Activated CD8-positive, alpha-beta memory T cell treated with anti-CD3 and anti-CD28 coated beads, Interleukin-2, amount 50 U/mL, for 1 hour (primary cell): ENCODE measurements around the gene PIM1.
"Not testable (repeated sequence)": the region's sequence is repeated elsewhere in the genome, so short reads cannot be mapped to it uniquely, and the experiment has no call there.

Experiments
- DNase-seq: peaks from one replicate; pipeline ENCODE4 v3.0.0-alpha.2; 2020; ENCODE audit errors: extremely low read depth

PIM1 gene

GRCh38 chr6:37171201-37171969 is 1.4 kb downstream of the PIM1 start:
- no peak for DNase-seq

DNA sequence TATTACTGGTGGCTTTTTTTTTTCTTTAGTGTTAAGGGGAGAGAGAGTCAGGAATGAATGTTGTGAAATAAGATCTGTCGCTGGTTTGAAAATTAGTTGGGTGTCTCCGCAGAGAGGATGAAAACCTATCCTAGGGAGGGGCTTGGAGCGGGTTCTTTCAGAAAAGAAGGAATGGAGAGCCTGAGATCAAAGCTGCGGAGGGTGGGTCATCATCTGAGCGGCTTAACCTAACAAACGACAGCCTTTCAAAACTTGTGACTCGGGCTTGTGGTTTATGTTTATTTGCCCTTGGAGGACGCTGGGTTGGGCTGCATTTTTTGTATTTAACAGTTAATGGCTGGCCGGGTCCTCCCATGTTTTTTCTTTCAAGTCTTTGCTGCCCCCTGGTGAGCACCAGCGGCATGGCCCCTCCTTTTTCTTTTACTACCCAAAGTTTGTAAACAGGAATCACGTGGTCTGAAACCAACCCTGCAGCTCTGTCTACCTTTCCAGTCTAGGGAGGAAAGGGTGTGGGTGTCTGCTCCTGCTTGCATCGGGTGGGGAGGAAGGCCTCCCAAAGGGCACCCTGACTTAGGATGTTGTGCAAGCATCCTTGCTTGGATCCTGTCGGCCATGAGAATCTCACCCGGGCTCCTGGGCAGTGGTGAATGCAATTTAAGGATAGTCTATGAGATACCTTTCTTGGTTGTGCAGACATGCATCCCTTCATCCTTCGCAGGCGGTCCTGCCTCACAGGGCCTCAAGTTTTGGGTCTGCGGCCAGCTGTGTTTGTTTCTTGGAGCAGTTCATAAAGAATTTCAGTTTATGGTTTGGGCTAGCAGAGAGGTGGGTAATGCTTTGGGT is 2.2 kb downstream of the PIM1 start:
- DNase-seq: peak; percentile 77

- DNase-seq: no peak
Measured at GRCh38 chr6:37172912-37173492, 3.0 kb downstream of the PIM1 start.

GRCh38 chr6:37173493-37174195 is 3.7 kb downstream of the PIM1 start:
- no peak for DNase-seq

- no peak for DNase-seq
Measured at GRCh38 chr6:37174196-37174514, 4.2 kb downstream of the PIM1 start.

DNA sequence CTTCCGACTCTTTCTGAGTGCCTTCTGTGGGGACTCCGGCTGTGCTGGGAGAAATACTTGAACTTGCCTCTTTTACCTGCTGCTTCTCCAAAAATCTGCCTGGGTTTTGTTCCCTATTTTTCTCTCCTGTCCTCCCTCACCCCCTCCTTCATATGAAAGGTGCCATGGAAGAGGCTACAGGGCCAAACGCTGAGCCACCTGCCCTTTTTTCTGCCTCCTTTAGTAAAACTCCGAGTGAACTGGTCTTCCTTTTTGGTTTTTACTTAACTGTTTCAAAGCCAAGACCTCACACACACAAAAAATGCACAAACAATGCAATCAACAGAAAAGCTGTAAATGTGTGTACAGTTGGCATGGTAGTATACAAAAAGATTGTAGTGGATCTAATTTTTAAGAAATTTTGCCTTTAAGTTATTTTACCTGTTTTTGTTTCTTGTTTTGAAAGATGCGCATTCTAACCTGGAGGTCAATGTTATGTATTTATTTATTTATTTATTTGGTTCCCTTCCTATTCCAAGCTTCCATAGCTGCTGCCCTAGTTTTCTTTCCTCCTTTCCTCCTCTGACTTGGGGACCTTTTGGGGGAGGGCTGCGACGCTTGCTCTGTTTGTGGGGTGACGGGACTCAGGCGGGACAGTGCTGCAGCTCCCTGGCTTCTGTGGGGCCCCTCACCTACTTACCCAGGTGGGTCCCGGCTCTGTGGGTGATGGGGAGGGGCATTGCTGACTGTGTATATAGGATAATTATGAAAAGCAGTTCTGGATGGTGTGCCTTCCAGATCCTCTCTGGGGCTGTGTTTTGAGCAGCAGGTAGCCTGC is 4.8 kb downstream of the PIM1 start:
- DNase-seq: no peak

DNA sequence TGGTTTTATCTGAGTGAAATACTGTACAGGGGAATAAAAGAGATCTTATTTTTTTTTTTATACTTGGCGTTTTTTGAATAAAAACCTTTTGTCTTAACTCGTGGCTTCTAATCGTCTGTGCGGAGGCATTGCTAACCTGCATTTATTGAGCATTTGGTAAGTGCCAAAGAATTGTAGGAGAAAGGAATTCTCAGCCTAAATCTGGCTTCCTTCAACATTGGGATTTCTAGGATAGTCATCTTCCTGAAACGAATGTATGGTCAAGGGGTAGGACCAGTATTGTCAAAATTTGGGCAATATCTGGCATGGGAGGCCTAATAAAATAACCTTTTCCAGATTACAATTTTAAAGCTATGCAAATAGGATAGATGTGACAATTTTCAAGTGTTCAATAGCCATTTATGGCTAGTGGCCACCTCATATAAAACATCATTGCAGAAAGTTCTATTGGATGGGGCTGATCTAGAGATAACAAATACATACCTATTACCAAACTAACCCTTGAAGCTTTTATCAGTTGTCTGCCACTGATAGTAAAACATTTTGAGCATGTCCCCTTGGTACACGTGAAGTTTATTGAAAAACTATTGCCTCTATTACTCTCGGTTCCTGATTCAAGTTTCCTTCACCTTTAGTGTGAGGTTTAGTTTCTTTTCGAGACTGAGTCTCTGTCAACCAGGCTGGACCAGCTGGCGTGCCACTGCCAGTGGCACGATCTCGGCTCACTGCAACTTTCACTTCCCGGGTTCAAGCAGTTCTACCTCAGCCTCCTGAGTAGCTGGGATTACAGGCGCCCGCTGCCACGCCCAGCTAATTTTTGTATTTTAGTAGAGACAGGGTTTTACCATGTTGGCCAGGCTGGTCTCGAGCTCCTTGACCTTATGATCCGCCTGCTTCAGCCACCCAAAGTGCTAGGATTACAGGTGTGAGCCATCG is 5.6 kb downstream of the PIM1 start:
- no peak for DNase-seq

GRCh38 chr6:37176268-37177076 is 6.5 kb downstream of the PIM1 start:
- DNase-seq: no peak

GRCh38 chr6:37177077-37177934 is 7.4 kb downstream of the PIM1 start:
- no peak for DNase-seq

DNA sequence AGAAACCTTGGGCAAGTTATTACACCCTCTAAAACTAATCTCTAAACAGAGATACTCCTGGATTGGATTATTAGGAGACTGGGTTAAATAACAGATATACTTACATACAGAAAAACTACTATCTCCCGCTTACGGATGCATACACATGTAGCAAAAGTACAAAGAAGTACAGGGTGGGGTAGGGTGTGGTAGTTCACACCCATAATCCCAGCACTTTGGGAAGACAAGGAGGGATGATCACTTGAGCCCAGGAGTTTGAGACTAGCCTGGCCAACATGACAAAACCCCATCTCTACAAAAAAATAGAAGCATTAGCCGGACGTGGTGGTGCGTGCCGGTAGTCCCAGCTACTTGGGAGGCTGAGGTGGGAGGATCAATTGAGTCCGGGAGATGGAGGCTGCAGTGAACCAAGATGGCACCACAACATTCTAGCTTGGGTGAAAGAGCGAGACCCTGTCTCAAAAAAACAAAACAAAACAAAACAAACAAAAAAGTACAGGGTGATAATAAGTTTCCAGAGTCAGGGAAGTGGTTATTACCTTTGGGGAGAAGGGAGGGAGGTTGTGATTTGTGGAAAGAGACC is 8.1 kb downstream of the PIM1 start:
- DNase-seq: no peak

- DNase-seq: no peak
Measured at GRCh38 chr6:37180075-37180474, 10.1 kb downstream of the PIM1 start.

GRCh38 chr6:37180610-37181009 is 10.7 kb downstream of the PIM1 start:
- not testable (repeated sequence) for DNase-seq

GRCh38 chr6:37182736-37183590 is 13.0 kb downstream of the PIM1 start:
- no peak for DNase-seq

- not testable (repeated sequence) for DNase-seq
Measured at GRCh38 chr6:37185949-37186720, 16.2 kb downstream of the PIM1 start.

GRCh38 chr6:37187321-37188022 is 17.5 kb downstream of the PIM1 start:
- no peak for DNase-seq
